ENCODE measurements around the gene GABRG2. TPM values are rescaled to one million over a fixed set of nuclear protein-coding genes. Genes with fewer than 3 reads are reported as not detected.

The GABRG2 gene
- total RNA-seq, 3 donors from 2014 or later: 0.61 to 2.2 (median 1.1) TPM

DNA sequence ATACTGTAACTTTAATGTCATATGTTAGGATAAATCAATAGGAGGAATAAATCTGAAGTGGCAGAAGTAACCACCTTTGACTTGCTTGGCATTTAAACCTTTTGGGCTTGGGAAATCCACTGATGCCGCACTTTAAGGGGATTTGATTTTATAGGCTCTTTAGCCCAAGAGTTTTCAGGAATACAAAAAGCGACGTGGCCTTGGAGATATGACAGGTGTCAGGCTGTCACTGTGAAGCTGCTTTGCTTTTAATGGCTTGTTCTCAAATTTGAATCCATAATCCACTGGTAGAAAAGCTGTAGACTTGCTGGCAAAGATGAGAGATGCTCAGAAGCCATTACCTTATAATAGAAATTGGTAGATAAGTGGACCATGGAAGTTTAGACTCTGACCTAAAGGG, 71.6 kb downstream of the GABRG2 start:
- no peaks in the 10 kb centered on the region for H3K36me3 ChIP-seq (ENCODE audit: low read depth)
- intact Hi-C loops (cut with DNase I, micrococcal nuclease): no loop called here
- no peak for ATAC-seq

DNA sequence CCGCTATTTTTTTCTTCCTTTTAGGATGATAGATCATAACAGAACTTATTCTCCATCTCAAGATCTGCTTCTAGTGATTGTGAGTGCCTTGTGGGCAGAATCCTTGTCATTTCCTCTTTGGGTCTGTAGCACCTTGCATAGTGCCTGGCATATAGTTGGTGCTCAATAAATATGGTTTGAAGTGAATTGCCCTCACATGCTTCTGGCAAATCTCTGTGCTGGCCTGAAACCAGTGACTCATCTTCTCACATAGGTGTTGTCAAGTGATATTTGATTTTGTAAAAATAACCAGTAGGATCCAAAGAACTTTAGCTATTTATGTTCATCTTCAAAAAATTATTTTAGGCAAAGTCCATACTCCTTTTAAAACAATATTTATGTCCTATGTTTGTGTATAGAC, 86.7 kb downstream of the GABRG2 start:
- DNase-seq (no peak), ATAC-seq (no peak)
- Histone ChIP-seq H3K36me3 (ENCODE audit: low read depth) (no peaks in the 10 kb centered on the region), H3K4me3 (no peak overlapping the region), H3K4me1 (ENCODE audit: low read depth) (no peaks in the 10 kb centered on the region), H3K9me3 (no peaks in the 10 kb centered on the region)
- TF ChIP-seq, protein P1, sequence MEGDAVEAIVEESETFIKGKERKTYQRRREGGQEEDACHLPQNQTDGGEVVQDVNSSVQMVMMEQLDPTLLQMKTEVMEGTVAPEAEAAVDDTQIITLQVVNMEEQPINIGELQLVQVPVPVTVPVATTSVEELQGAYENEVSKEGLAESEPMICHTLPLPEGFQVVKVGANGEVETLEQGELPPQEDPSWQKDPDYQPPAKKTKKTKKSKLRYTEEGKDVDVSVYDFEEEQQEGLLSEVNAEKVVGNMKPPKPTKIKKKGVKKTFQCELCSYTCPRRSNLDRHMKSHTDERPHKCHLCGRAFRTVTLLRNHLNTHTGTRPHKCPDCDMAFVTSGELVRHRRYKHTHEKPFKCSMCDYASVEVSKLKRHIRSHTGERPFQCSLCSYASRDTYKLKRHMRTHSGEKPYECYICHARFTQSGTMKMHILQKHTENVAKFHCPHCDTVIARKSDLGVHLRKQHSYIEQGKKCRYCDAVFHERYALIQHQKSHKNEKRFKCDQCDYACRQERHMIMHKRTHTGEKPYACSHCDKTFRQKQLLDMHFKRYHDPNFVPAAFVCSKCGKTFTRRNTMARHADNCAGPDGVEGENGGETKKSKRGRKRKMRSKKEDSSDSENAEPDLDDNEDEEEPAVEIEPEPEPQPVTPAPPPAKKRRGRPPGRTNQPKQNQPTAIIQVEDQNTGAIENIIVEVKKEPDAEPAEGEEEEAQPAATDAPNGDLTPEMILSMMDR (IDR thresholded peaks at IDR 0.05): no peak
- intact Hi-C loops (cut with DNase I, micrococcal nuclease): no loop called here

More for the DNA sequence above, 71.6 kb downstream of the GABRG2 start:
- TF ChIP-seq, protein P1 (IDR thresholded peaks at IDR 0.05): no peak
- no peak for DNase-seq
- Histone ChIP-seq H3K4me3 (no peak overlapping the region), H3K4me1 (ENCODE audit: low read depth) (no peaks in the 10 kb centered on the region), H3K9me3 (no peaks in the 10 kb centered on the region)

DNA sequence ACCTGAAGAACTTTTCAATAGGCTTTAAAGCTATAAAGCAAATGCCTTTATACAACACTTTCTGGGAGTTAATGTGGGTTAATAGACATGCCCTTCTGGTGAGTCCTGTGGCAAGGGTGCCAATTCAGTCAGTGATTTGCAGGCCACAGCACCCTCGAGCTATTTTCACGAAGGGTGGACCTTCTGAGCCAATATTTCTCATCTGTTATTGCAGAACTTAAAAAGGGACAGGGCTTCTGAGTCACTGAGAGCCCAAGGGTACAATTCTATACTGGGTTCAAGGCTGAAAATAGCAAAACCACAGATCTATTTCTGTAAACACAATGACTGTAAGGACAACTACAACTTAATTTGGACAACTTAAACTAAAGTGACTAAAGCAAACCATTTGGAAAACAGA, 92.8 kb downstream of the GABRG2 start:
- no peaks in the 10 kb centered on the region for H3K4me1 ChIP-seq (ENCODE audit: low read depth)
- ATAC-seq (no peak), DNase-seq (no peak)

GRCh38 chr5:162163663-162164062, 96.1 kb downstream of the GABRG2 start:
- intact Hi-C loops (cut with DNase I, micrococcal nuclease): no loop called here
- ATAC-seq: no peak

More for the DNA sequence above, 92.8 kb downstream of the GABRG2 start:
- Histone ChIP-seq H3K4me3 (no peak overlapping the region), H3K36me3 (ENCODE audit: low read depth) (no peaks in the 10 kb centered on the region), H3K9me3 (peaks cover 4% of the 10 kb centered on the region)
- TF ChIP-seq, protein P1 (IDR thresholded peaks at IDR 0.05): no peak
- intact Hi-C loops (cut with DNase I, micrococcal nuclease): no loop called here

DNA sequence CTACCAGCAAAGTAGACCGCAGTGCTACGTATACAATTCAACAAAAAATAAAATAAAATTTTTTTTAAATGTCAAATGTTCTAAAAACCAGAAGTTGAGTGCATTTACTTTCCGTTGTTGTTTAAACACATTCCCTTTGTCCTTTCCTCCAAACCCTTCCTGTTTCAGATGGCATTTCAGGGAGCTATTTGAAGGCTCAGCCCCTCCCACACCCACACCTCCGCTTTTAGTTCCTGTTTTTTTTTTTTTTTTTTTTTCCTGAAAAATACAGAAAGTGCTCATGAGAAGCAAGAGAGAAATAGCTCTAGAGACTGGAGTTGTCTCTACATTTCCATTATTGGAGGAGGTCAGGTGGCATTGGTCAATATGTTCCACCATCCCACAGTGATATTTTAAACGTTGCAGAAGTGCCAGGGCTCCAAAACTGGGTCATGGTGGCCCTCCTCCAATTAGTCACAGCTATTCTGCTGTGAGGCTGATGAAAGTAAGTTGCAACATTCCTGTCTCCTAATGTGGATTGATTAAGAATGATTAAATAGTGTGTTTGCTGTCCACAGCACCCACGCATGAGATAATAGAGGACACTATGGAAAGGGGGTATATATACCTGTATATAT, 106.9 kb downstream of the GABRG2 start:
- TF ChIP-seq, protein P1 (IDR thresholded peaks at IDR 0.05): no peak
- ATAC-seq (no peak), DNase-seq (no peak)
- H3K4me3 ChIP-seq: no peak overlapping the region
- intact Hi-C loops (cut with DNase I, micrococcal nuclease): no loop called here
- H3K4me1 ChIP-seq (ENCODE audit: low read depth): no peaks in the 10 kb centered on the region
- no peaks in the 10 kb centered on the region for H3K9me3 ChIP-seq
- no peaks in the 10 kb centered on the region for H3K36me3 ChIP-seq (ENCODE audit: low read depth)

More at GRCh38 chr5:162163663-162164062, 96.1 kb downstream of the GABRG2 start:
- Histone ChIP-seq H3K36me3 (ENCODE audit: low read depth) (no peaks in the 10 kb centered on the region), H3K4me1 (ENCODE audit: low read depth) (no peaks in the 10 kb centered on the region), H3K4me3 (no peak overlapping the region), H3K9me3 (peaks cover 22% of the 10 kb centered on the region)
- no peak for DNase-seq
- TF ChIP-seq, protein P1 (IDR thresholded peaks at IDR 0.05): no peak

GRCh38 chr5:162187371-162187770, 119.8 kb downstream of the GABRG2 start:
- ATAC-seq (no peak), DNase-seq (no peak)
- TF ChIP-seq, protein P1 (IDR thresholded peaks at IDR 0.05): no peak
- H3K4me3 ChIP-seq: no peak overlapping the region
- no peaks in the 10 kb centered on the region for H3K9me3 ChIP-seq
- no peaks in the 10 kb centered on the region for H3K4me1 ChIP-seq (ENCODE audit: low read depth)
- no peaks in the 10 kb centered on the region for H3K36me3 ChIP-seq (ENCODE audit: low read depth)
- intact Hi-C loops (cut with DNase I, micrococcal nuclease): no loop called here
